ENCODE measurements around the gene C1QL4.
"Not testable (repeated sequence)": the region's sequence is repeated elsewhere in the genome, so short reads cannot be mapped to it uniquely, and the experiment has no call there.

The C1QL4 gene

GRCh38 chr12:49304161-49304560, 32.8 kb downstream of the C1QL4 start:
- no peak for DNase-seq (ENCODE audit: low read depth in 2 of 2)

GRCh38 chr12:49301760-49302159, 35.2 kb downstream of the C1QL4 start:
- no peak for DNase-seq (ENCODE audit: low read depth in 2 of 2)

GRCh38 chr12:49298160-49298559, 38.8 kb downstream of the C1QL4 start:
- DNase-seq (ENCODE audit: low read depth in 2 of 2) = no peak

GRCh38 chr12:49297695-49298060, 39.3 kb downstream of the C1QL4 start:
- no peak for DNase-seq (ENCODE audit: low read depth in 2 of 2)

- no peak for DNase-seq (ENCODE audit: low read depth in 2 of 2)
These were observed 39.9 kb downstream of the C1QL4 start for GRCh38 chr12:49296836-49297694.

- peak in 1 of 2 donors; percentile 35 for DNase-seq (ENCODE audit: low read depth in 2 of 2)
These were observed 40.8 kb downstream of the C1QL4 start for GRCh38 chr12:49296034-49296835.

GRCh38 chr12:49295082-49295936, 41.7 kb downstream of the C1QL4 start, which contains the start of gene PRPH:
TSS of gene PRPH (plus strand) at chr12:49295147. CDS start at chr12:49295201, 54 bp downstream.
- DNase-seq (ENCODE audit: low read depth in 2 of 2) = no peak

- no peak for DNase-seq (ENCODE audit: low read depth in 2 of 2)
These were observed 42.2 kb downstream of the C1QL4 start for GRCh38 chr12:49294804-49295081.

GRCh38 chr12:49294086-49294803, 42.7 kb downstream of the C1QL4 start:
- DNase-seq (ENCODE audit: low read depth in 2 of 2) = no peak

GRCh38 chr12:49293056-49293956, 43.7 kb downstream of the C1QL4 start:
- DNase-seq (ENCODE audit: low read depth in 2 of 2) = no peak

- no peak for DNase-seq (ENCODE audit: low read depth in 2 of 2)
These were observed 44.3 kb downstream of the C1QL4 start for GRCh38 chr12:49292729-49293055.

GRCh38 chr12:49288922-49289555, 47.9 kb downstream of the C1QL4 start:
- DNase-seq (ENCODE audit: low read depth in 2 of 2) = no peak

- DNase-seq (ENCODE audit: low read depth in 2 of 2) = peak; percentile 18 to 49
These were observed 48.6 kb downstream of the C1QL4 start for GRCh38 chr12:49288412-49288853.

- no peak for DNase-seq (ENCODE audit: low read depth in 2 of 2)
These were observed 49.1 kb downstream of the C1QL4 start for GRCh38 chr12:49287876-49288275.

GRCh38 chr12:49284672-49285071, 52.3 kb downstream of the C1QL4 start:
- no peak for DNase-seq (ENCODE audit: low read depth in 2 of 2)

GRCh38 chr12:49283541-49284429, 53.2 kb downstream of the C1QL4 start:
- DNase-seq (ENCODE audit: low read depth in 2 of 2) = no peak

- DNase-seq (ENCODE audit: low read depth in 2 of 2) = not testable (repeated sequence)
These were observed 54.1 kb downstream of the C1QL4 start for GRCh38 chr12:49282740-49283375.

All from stimulated activated CD4-positive, alpha-beta T cell treated with anti-CD3 and anti-CD28 coated beads, Interleukin-1b, Interleukin-23, amount 100 ng/mL, for 1 hour (primary cell).